Body of pancreas (tissue), 4 donors: Measurements from ENCODE around the gene KRTAP10-1. TPM values are rescaled to one million over a fixed set of nuclear protein-coding genes. Genes with fewer than 3 reads are reported as not detected.

Experiments used
- ATAC-seq: fragments of 150-250 bp; one replicate; pipeline ENCODE4 v1.9.1; 2016
- DNase-seq, 4 donors: peaks; one replicate each; pipeline ENCODE4 v3.0.0-alpha.2; 2019
- H3K27ac ChIP-seq, 4 donors: fragments of 200-600 bp; sonication (generic); 1 replicate in 3 of 4; 2 replicates in 1 of 4; pipeline versions ENCODE4 v1.5.1 to v1.6.1; 2016 to 2019; ENCODE audit warnings: mild to moderate bottlenecking in 1 of 4, mixed read lengths in 1 of 4, moderate library complexity in 1 of 4
- H3K27me3 ChIP-seq, 2 donors: fragments of 200-600 bp; sonication (generic); one replicate each; pipeline ENCODE4 v1.6.0; 2016; ENCODE audit warnings: mild to moderate bottlenecking in 1 of 2
- H3K36me3 ChIP-seq, 2 donors: fragments of 200-600 bp; sonication (generic); replicated peaks in 1 of 2; 2 replicates each; pipeline ENCODE4 v1.5.1; 2016; ENCODE audit warnings: low read depth in 2 of 2; ENCODE audit not compliant: insufficient read depth in 1 of 2
- H3K4me1 ChIP-seq: fragments of 200-600 bp; sonication (generic); one replicate; pipeline ENCODE4 v1.6.0; 2016
- H3K4me3 ChIP-seq, 2 donors: fragments of 200-600 bp; sonication (generic); 1 replicate in 1 of 2; 2 replicates in 1 of 2; pipeline ENCODE4 v1.5.1; 2016 to 2019
- H3K9me3 ChIP-seq, 3 donors: fragments of 200-600 bp; sonication (generic); 1 replicate in 2 of 3; 2 replicates in 1 of 3; pipeline ENCODE4 v1.5.1; 2016
- POLR2A ChIP-seq, 3 donors: fragments of 450-650 bp; IDR thresholded peaks; one replicate each; pipeline ENCODE4 v1.6.1; 2016; ENCODE audit warnings: antibody characterized with exemption in 3 of 3, mild to moderate bottlenecking in 2 of 3
- WGBS, 2 donors: methylation state at CpG; one replicate each; pipeline ENCODE4 v1.1.5; 2017; 5-methylcytosine and 5-hydroxymethylcytosine counted together
- intact Hi-C: fragments of 100-400 bp; cut with DNase I; formaldehyde crosslinking; loops from one replicate; pipeline ENCODE4 v1.15.1; 2023
- total RNA-seq, 2 donors: library from RNA; depleted of rRNA; stranded (reverse); fragments of >200 nt; gene quantifications; one replicate each; pipeline ENCODE4 v1.1.0, GENCODE V29; 2016
- TF ChIP-seq, protein P1 (sequence below), 7 experiments: fragments of 450-650 bp in 4 of 7; fragments of 200-600 bp in 3 of 7; sonication (generic) in 3 of 7; IDR thresholded peaks; one replicate each; pipeline ENCODE4 v1.5.1; 2016 to 2019; ENCODE audit warnings: antibody characterized with exemption in 7 of 7

KRTAP10-1 gene
- total RNA-seq, 2 donors from 2014 or later = not detected

DNA sequence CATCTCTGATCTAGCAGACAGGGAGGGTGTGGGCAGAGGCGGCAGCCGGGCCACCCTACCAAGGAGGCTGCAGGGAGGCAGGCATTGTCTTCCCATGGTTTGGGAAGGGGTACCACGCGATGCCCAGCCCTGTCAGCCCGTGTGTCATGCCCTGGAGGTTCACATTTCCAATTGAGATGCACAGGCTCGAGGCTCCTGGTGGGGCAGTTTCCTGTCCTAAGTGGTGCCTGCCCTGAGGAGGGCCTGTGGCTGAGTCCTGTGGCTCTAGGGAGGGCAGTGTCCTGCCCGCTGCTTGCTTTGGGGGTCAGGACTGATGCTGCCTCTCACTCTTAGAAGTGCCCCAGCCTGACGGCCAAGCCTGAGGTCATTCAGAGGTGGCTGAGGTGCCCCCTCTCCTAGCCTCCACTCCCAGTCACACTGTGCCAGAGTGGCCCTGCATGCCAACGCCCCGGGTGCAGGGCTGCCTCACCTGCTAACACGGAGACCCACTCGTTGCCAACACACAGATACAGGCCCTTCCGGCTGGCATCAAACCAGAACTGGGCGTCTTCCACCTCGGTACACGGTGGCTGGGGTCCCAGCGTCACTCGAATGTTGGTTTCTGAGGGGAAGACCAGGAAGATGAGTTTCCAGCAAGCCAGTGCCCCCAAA, 11.9 kb downstream of the KRTAP10-1 start:
- Histone ChIP-seq H3K4me1 (no peaks in the 10 kb centered on the region), H3K36me3 (no peaks in the 10 kb centered on the region), H3K9me3 (no peaks in the 10 kb centered on the region), H3K4me3 (no peak overlapping the region), H3K27me3 (no peaks in the 10 kb centered on the region), H3K27ac (no peak overlapping the region)
- no peak for ATAC-seq
- DNase-seq = peak in 2 of 4 donors; percentile 3 to 5
- 67 to 76% methylated on average over 10 to 18 of the region's 18 CpGs for WGBS, 2 donors
- intact Hi-C loops = no loop called here
- TF ChIP-seq POLR2A (IDR thresholded peaks at IDR 0.05) = no peak
- TF ChIP-seq, protein P1, sequence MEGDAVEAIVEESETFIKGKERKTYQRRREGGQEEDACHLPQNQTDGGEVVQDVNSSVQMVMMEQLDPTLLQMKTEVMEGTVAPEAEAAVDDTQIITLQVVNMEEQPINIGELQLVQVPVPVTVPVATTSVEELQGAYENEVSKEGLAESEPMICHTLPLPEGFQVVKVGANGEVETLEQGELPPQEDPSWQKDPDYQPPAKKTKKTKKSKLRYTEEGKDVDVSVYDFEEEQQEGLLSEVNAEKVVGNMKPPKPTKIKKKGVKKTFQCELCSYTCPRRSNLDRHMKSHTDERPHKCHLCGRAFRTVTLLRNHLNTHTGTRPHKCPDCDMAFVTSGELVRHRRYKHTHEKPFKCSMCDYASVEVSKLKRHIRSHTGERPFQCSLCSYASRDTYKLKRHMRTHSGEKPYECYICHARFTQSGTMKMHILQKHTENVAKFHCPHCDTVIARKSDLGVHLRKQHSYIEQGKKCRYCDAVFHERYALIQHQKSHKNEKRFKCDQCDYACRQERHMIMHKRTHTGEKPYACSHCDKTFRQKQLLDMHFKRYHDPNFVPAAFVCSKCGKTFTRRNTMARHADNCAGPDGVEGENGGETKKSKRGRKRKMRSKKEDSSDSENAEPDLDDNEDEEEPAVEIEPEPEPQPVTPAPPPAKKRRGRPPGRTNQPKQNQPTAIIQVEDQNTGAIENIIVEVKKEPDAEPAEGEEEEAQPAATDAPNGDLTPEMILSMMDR (IDR thresholded peaks at IDR 0.05) = no peak

DNA sequence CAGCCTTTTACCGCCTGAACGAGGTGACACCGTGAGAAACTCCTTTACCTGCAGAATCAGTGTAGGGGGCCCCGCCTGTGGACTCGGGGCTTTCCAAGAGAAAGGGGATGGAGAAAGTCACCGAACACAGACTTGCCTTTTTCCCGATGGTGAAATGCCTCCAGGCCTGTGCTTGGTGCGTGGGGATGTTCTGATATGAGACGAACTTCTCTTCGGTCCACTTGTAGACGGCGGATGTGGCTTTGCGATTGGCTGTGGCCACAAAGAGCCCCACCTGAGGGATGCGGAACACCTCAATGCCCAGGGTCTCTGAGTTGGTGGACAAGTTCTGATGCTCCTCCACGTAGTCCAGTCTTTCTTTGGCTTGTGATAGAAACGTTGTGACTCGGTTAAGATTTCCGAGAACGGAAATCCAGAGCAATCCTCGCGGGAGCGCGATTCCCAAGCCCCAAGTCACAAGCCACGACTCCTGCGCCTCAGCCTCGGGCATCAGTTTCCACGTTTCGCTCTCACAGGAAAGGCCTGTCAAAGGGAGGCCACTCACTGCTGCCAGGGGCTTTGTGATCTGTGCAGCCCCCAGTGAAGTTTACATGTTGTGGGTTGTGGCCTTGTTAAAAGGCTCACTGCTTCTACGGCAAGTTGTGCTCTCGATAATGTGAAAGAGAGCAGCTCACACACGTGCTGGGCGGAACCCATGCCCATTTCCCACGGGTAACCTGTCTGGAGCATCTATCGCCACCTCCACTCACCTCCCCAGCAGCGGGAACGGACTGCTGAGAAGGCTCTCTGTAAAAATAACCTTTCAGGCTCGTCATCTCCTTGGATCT, 12.6 kb downstream of the KRTAP10-1 start:
- H3K36me3 ChIP-seq = no peaks in the 10 kb centered on the region
- no peak overlapping the region for H3K4me3 ChIP-seq
- H3K4me1 ChIP-seq = no peaks in the 10 kb centered on the region
- intact Hi-C loops = no loop called here
- ATAC-seq (no peak), DNase-seq (peak in 2 of 4 donors; percentile 2 to 5)
- no peaks in the 10 kb centered on the region for H3K9me3 ChIP-seq
- TF ChIP-seq, protein P1 (IDR thresholded peaks at IDR 0.05) = no peak
- no peak for TF ChIP-seq POLR2A (IDR thresholded peaks at IDR 0.05)
- 76 to 81% methylated on average over 34 to 37 of the region's 37 CpGs for WGBS, 2 donors
- no peak overlapping the region for H3K27ac ChIP-seq
- H3K27me3 ChIP-seq = no peaks in the 10 kb centered on the region

DNA sequence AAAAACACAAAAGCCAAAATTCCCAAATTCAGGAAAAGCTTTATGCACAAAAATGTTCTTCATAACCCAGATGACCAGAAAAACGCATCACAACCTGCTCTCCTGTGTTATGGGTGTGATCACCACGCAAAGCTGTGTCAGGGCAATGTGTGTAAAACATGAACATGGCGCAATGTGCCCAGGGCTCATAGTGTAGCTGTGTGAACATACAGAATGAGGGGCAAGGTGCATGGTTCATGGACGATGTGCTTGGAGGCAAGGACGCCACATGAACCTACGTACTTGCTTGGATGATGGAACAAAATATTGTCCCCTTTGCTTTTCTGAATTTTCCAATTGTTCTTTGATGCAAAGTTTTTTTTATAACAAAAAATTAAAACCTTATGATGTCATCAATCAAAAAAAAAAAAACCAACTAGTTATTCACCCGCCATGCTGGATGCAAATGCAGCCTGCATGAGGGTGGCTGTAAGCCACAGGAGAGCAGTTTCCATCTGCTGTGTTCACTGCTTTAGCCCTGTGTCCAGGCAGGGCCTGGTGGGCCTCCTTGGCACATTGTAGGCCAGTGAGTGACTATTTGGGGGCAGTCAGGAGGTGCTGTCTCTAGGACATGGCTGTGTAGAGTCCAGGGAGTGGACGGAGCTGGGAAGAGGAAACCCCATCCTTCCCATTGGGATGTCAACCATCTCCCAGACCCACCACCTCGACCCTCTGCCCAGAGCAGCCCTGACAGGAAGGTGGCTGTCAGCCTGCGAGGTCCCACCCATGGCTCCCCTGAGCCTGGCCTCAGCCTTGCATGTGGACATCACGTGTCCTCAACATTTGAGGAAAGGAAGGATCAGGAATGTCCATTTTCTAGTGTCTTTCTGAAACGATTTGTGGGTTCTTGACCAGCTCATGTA, 13.6 kb downstream of the KRTAP10-1 start:
- H3K4me1 ChIP-seq = no peaks in the 10 kb centered on the region
- no peak overlapping the region for H3K27ac ChIP-seq
- H3K27me3 ChIP-seq = no peaks in the 10 kb centered on the region
- ATAC-seq (no peak), DNase-seq (peak in 1 of 4 donors; percentile 3)
- H3K9me3 ChIP-seq = no peaks in the 10 kb centered on the region
- intact Hi-C loops = no loop called here
- no peak overlapping the region for H3K4me3 ChIP-seq
- WGBS, 2 donors = 68 to 73% methylated on average over 12 of the region's 12 CpGs
- TF ChIP-seq POLR2A (IDR thresholded peaks at IDR 0.05) = no peak
- TF ChIP-seq, protein P1 (IDR thresholded peaks at IDR 0.05) = no peak
- H3K36me3 ChIP-seq = no peaks in the 10 kb centered on the region

DNA sequence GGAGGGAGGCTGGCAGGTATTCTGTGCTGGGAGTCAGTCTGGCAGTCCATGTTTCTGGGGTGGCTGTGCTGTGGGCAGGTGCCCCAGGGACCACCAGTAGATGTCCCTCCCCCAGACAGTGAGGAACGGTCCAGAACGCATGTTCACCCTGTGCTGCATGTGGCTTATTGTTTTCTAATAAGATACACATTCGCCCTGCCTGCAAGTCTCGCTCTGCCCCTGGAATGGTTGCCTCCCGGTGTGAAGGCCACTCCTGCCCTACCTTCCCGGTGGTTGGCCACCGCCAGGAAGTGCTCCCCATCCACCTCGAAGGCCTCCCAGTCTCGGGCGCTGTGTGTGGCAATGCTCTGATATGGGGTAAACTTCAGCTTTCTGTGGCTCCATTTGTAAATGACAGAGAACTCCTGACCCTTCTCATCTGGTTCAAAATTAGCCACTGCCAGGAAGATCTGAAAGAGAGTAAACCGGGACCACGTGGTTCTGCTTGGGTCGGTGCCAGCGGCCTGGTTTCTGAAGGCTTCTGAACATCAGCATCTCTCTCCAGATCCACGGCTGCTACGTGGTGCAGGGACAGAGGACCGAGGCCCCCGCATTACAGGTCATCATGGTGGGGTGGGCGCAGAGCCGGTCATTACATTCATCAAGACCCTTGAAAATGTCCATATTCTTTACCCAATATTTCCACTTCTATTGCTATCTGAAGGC, 14.5 kb downstream of the KRTAP10-1 start:
- Histone ChIP-seq H3K9me3 (no peaks in the 10 kb centered on the region), H3K36me3 (no peaks in the 10 kb centered on the region), H3K27me3 (no peaks in the 10 kb centered on the region), H3K4me1 (no peaks in the 10 kb centered on the region), H3K27ac (no peak overlapping the region), H3K4me3 (no peak overlapping the region)
- no peak for TF ChIP-seq POLR2A (IDR thresholded peaks at IDR 0.05)
- DNase-seq (peak in 1 of 4 donors; percentile 5), ATAC-seq (no peak)
- intact Hi-C loops = no loop called here
- WGBS, 2 donors = 76 to 88% methylated on average over 11 to 20 of the region's 20 CpGs
